B cell (primary cell): ENCODE results near the gene HDAC6. TPM values are rescaled to one million over a fixed set of nuclear protein-coding genes. Genes with fewer than 3 reads are reported as not detected.

ENCODE experiments used
- ATAC-seq: fragments of 200-7000 bp; cut with Tn5 transposase; one replicate; pipeline ENCODE4 v1.10.0; 2021; ENCODE audit warnings: low read depth, mild to moderate bottlenecking, moderate number of reproducible peaks, moderate library complexity
- CTCF ChIA-PET: fragments of 350-600 bp; sonication (Branson Sonifier 250); formaldehyde crosslinking; loops from one replicate; lab custom pipeline; 2021; ENCODE audit warnings: antibody characterized with exemption, inconsistent platforms; lab: Charles Lee
- POLR2A ChIA-PET: fragments of 350-600 bp; sonication (Branson Sonifier 250); formaldehyde crosslinking; loops from one replicate; lab custom pipeline; 2021; ENCODE audit warnings: antibody characterized with exemption; lab: Charles Lee
- DNase-seq: peaks from one replicate; pipeline ENCODE4 v3.0.0; 2013
- H2AFZ ChIP-seq: 2 replicates; pipeline ENCODE4 v1.6.1; 2012; ENCODE audit warnings: mild to moderate bottlenecking, low read depth, low read length; ENCODE audit not compliant: insufficient read depth, poor library complexity, severe bottlenecking
- H3K27ac ChIP-seq, 2 donors: 1 replicate in 1 of 2; 2 replicates in 1 of 2; pipeline ENCODE4 v1.5.1; 2012 to 2013; ENCODE audit warnings: low read length in 2 of 2, mild to moderate bottlenecking in 2 of 2, moderate library complexity in 1 of 2
- H3K27me3 ChIP-seq, 4 experiments: fragments of 200-600 bp in 1 of 4; sonication (generic) in 1 of 4; replicated peaks in 1 of 4; 1 replicate in 2 of 4; 2 replicates in 2 of 4; pipeline versions ENCODE4 v1.6.1 to v1.7.0; 2013 to 2016; ENCODE audit warnings: low read length in 3 of 4, mild to moderate bottlenecking in 2 of 4, mixed read lengths in 1 of 4, moderate library complexity in 1 of 4; ENCODE audit not compliant: insufficient read depth in 4 of 4, control insufficient read depth in 3 of 4; ENCODE audit errors: control extremely low read depth in 1 of 4
- H3K36me3 ChIP-seq, 2 experiments: replicated peaks in 1 of 2; 1 replicate in 1 of 2; 2 replicates in 1 of 2; pipeline versions ENCODE4 v1.6.1 to v1.7.1; 2013; ENCODE audit warnings: low read length in 1 of 2; ENCODE audit not compliant: insufficient read depth in 2 of 2, control insufficient read depth in 1 of 2; ENCODE audit errors: control extremely low read depth in 1 of 2, extremely low read depth in 1 of 2
- H3K4me1 ChIP-seq, 2 donors: fragments of 200-600 bp in 1 of 2; sonication (generic) in 1 of 2; 1 replicate in 1 of 2; 2 replicates in 1 of 2; pipeline versions ENCODE4 v1.5.1 to v1.6.1; 2013 to 2017; ENCODE audit warnings: low read length in 2 of 2; ENCODE audit not compliant: control insufficient read depth in 2 of 2, insufficient read depth in 2 of 2
- H3K4me2 ChIP-seq: replicated peaks from 2 replicates; pipeline ENCODE3; 2012; ENCODE audit warnings: mild to moderate bottlenecking, low read depth, low read length; ENCODE audit not compliant: poor library complexity, severe bottlenecking
- H3K4me3 ChIP-seq, 5 experiments: fragments of 200-600 bp in 1 of 5; sonication (generic) in 1 of 5; 1 replicate in 3 of 5; 2 replicates in 2 of 5; pipeline versions ENCODE4 v1.5.1 to v1.7.0; 2011 to 2016; ENCODE audit warnings: low read length in 4 of 5, mild to moderate bottlenecking in 4 of 5, low read depth in 2 of 5, control low read depth in 1 of 5, moderate library complexity in 1 of 5; ENCODE audit not compliant: insufficient read depth in 1 of 5; ENCODE audit errors: control extremely low read depth in 1 of 5, extremely low read depth in 1 of 5
- H3K79me2 ChIP-seq: fragments of 200-600 bp; sonication (generic); one replicate; pipeline ENCODE4 v1.6.0; 2016; ENCODE audit warnings: low read length; ENCODE audit not compliant: control insufficient read depth, insufficient read depth
- H3K9ac ChIP-seq: fragments of 200-600 bp; sonication (generic); 2 replicates; pipeline ENCODE4 v1.6.1; 2017; ENCODE audit warnings: mild to moderate bottlenecking, low read length, moderate library complexity
- H3K9me3 ChIP-seq, 3 donors: one replicate each; pipeline versions ENCODE4 v1.6.1 to v1.7.1; 2013; ENCODE audit warnings: low read length in 2 of 3; ENCODE audit not compliant: control insufficient read depth in 2 of 3, insufficient read depth in 1 of 3; ENCODE audit errors: control extremely low read depth in 1 of 3
- H4K20me1 ChIP-seq: 2 replicates; pipeline ENCODE4 v1.6.0; 2012; ENCODE audit warnings: mild to moderate bottlenecking, low read length; ENCODE audit not compliant: insufficient read depth, control insufficient read depth, poor library complexity, severe bottlenecking
- H3K27ac Mint-ChIP-seq: one replicate; pipeline ENCODE4 v1.8.0; 2021; ENCODE audit warnings: mixed read lengths
- H3K27me3 Mint-ChIP-seq: one replicate; pipeline ENCODE4 v1.8.0; 2021; ENCODE audit warnings: mixed read lengths
- H3K4me1 Mint-ChIP-seq: one replicate; pipeline ENCODE4 v1.8.0; 2021; ENCODE audit warnings: mixed read lengths
- H3K4me3 Mint-ChIP-seq: one replicate; pipeline ENCODE4 v1.8.0; 2021; ENCODE audit warnings: mixed read lengths
- H3K9me3 Mint-ChIP-seq: one replicate; pipeline ENCODE4 v1.8.0; 2022; ENCODE audit warnings: mixed read lengths; ENCODE audit not compliant: insufficient read depth
- CTCF ChIP-seq: fragments of 200-600 bp; IDR thresholded peaks from one replicate; pipeline ENCODE4 v1.8.0; 2022; ENCODE audit warnings: antibody characterized with exemption, mild to moderate bottlenecking
- EZH2 ChIP-seq: IDR thresholded peaks from 2 replicates; pipeline ENCODE4 v1.6.1; 2012; ENCODE audit warnings: borderline replicate concordance, low read depth, mild to moderate bottlenecking, moderate library complexity, low read length; ENCODE audit not compliant: insufficient read depth, poor library complexity, severe bottlenecking
- WGBS: methylation state at CpG from one replicate; pipeline ENCODE4 v1.1.5; 2013; ENCODE audit warnings: missing lambda C conversion rate; ENCODE audit not compliant: insufficient coverage; 5-methylcytosine and 5-hydroxymethylcytosine counted together
- intact Hi-C: fragments of 100-400 bp; cut with micrococcal nuclease; formaldehyde crosslinking; loops from one replicate; pipeline ENCODE4 v1.10.0; 2022
- polyA plus RNA-seq: library from polyadenylated mRNA; depleted of rRNA; stranded (reverse); fragments of >200 nt; gene quantifications from 2 replicates; pipeline ENCODE4 v1.2.3, GENCODE V29; 2012
- total RNA-seq, 2 donors: library from RNA; stranded (reverse); fragments of 120-200 nt in 1 of 2; gene quantifications; 1 replicate in 1 of 2; 2 replicates in 1 of 2; pipeline versions ENCODE4 v1.2.3 to v1.2.4, GENCODE V29; 2013 to 2022

Gene HDAC6
- total and polyA plus RNA-seq, 2 donors (not counting 1 experiment from before 2014, with no cell fraction given): 125 to 168 TPM

GRCh38 chrX:48800574-48801279 is 1.1 kb upstream of the HDAC6 start:
- H3K27ac Mint-ChIP-seq: peak overlapping the region; percentile 98
- peaks cover 14% of the 10 kb centered on the region for H3K4me1 Mint-ChIP-seq
- peak overlapping the region; percentile 64 for H3K9ac ChIP-seq
- TF ChIP-seq EZH2: no peak
- TF ChIP-seq CTCF: no peak
- 31% methylated on average over 8 of the region's 17 CpGs for WGBS
- H3K27me3 ChIP-seq: no peaks in the 10 kb centered on the region
- ChIA-PET POLR2A (interaction anchor here (0.6 to 1.5 kb wide), 6 partner anchors 42 to 1567 kb away, joined by 3 to 9 read pairs (median 4); partner anchors contain the start of genes PQBP1, TBC1D25 and TIMM17B), CTCF (interaction anchor here (1.0 to 1.5 kb wide), 4 partner anchors 117 to 355 kb away, joined by 3 to 7 read pairs (median 3); partner anchors contain the start of gene WAS)
- intact Hi-C loops: loop anchor here (1.0 to 5.0 kb wide), 6 partner anchors 90 to 323 kb away; partner anchors contain the start of genes FTSJ1, PIM2 and TFE3
- H3K9me3 Mint-ChIP-seq: no peaks in the 10 kb centered on the region
- no peaks in the 10 kb centered on the region for H3K9me3 ChIP-seq
- peak overlapping the region; percentile 81 to 88 for H3K27ac ChIP-seq
- no peaks in the 10 kb centered on the region for H3K79me2 ChIP-seq
- no peaks in the 10 kb centered on the region for H4K20me1 ChIP-seq
- peak overlapping the region; percentile 60 for H3K4me2 ChIP-seq
- H2AFZ ChIP-seq: peak overlapping the region; percentile 83
- H3K36me3 ChIP-seq: peaks cover 0 to 5% of the 10 kb centered on the region in 2 experiments
- peaks cover 4 to 16% of the 10 kb centered on the region in 2 donors for H3K4me1 ChIP-seq
- H3K4me3 Mint-ChIP-seq: peak overlapping the region; percentile 96
- no peak for DNase-seq
- ATAC-seq: no peak
- H3K27me3 Mint-ChIP-seq: no peaks in the 10 kb centered on the region
- H3K4me3 ChIP-seq: peak overlapping the region; percentile 59 to 82 (median 65)
